GM12874 (cell line): ENCODE data around the gene SLC43A1.

Experiments
- TF ChIP-seq, protein P1 (sequence below): IDR thresholded peaks from 2 replicates; pipeline ENCODE4 v1.5.1; 2011; ENCODE audit warnings: low read depth, mild to moderate bottlenecking, control low read depth, low read length, moderate library complexity; ENCODE audit not compliant: insufficient read depth

SLC43A1 gene

DNA sequence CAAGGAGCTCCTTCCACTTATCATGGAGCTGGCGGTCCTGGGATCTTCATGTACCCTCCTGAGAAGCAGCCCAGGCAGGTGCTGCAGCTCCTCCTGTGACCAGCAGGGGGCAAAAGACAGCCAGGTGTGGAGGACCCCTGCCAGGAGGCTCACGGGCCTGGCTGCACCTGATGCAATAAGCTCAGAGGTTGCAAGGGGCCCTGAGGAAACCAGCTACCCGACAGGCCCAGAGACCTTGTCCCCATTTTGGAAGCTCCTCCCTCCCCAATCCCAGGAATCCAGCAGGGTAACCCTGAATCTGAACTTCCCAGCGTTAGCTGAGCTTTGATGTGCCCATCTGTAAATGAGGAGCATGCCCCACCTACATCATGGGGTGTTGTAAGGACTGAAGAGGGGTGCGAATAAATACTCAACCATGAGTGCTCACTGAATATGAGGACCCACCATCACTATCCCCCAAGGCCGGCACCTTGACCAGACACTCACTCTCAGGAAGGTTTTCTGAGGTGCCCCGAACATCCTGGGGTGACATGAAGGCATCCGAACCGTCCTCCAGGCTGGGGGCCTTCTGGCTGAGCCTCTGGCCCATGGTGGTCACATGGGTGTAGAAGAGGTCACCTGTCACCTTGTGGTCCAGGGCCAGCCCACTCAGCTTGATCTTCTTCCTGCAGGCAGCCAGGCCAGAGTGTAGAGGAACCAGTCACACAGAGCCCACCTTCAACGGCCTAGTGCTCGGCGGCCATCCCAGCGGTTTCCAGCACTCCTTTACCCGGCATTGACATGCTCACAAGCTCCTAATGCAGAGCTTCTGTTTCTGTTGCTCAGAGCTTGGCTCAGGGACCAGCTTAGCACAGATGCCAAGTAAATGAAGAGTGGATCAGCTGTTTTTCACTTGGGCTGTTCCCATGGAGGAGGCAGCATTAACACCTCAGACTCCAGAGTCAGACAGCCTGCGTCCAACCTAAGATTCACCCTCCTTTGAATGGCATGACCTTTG, 21.7 kb downstream of the SLC43A1 start:
- TF ChIP-seq, protein P1, sequence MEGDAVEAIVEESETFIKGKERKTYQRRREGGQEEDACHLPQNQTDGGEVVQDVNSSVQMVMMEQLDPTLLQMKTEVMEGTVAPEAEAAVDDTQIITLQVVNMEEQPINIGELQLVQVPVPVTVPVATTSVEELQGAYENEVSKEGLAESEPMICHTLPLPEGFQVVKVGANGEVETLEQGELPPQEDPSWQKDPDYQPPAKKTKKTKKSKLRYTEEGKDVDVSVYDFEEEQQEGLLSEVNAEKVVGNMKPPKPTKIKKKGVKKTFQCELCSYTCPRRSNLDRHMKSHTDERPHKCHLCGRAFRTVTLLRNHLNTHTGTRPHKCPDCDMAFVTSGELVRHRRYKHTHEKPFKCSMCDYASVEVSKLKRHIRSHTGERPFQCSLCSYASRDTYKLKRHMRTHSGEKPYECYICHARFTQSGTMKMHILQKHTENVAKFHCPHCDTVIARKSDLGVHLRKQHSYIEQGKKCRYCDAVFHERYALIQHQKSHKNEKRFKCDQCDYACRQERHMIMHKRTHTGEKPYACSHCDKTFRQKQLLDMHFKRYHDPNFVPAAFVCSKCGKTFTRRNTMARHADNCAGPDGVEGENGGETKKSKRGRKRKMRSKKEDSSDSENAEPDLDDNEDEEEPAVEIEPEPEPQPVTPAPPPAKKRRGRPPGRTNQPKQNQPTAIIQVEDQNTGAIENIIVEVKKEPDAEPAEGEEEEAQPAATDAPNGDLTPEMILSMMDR: peak; percentile 95

DNA sequence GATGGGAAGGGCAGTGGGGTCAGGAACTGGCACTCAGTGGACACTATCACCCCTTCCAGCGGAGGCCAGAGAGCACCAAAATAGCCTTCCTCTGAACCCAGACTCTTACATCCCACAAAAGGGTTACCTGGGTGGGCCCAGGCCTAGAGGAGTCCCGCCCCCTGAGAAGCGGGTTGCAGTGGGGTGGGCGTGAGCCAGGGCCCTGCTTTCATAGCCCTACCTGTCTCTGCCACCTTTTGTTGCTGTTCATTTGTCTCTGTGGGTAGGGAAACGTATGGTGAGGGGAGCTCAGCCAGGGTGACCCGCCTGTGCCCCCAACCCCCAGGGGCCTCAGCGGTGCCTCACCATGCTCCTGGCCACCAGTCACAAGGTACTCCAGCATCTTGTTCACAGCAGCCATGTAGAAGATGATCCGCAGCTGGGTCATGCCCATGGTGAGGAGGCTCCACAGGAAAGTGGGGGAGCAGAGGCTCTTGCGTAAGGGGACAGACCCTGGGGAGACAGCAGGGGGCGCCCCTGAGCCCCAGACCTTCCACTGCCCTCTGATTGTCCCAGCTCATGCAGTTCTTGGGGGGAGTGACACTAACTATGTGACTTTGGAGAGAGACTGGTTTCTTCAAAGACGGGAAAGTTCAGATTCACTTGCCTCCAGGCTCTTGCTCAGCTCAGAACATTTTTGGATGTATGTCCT, 24.0 kb downstream of the SLC43A1 start:
- TF ChIP-seq, protein P1: peak; percentile 86

DNA sequence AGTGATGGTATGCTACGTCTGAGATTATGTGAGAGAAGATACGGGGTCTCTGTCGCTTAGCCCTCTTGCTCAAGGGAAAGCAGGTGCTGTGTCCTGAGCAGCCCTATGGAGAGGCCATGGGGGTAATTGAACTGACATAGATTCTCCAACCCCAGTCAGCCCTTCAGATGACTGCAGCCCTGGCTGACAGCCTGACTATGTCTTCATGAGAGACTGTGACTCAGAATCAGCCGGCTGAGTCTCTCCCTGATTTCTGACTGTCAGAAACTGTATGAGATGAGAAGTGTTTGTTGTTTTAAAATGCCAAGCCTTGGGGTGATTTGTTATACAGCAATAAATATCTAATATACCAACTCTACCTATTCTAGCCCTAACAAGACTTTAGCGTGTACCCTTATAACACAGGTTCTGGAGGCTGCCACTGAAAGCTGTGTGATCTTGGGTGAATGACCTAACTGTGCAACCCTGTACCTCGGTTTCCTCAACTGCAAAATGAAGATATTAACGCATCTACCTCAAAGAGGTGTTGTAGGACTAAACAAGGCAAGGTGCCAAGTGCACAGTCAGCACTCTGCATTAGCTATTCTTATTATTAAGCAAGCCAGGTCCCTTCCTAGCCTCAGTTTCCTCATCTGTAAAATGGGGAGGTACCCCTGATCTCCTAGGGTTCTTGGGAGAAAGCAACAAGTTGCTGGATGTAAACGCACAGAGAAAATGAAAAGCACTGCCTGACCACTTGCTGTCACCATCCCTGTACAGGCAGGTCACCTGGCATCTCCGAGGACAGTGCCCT, 24.9 kb downstream of the SLC43A1 start:
- TF ChIP-seq, protein P1: no peak

DNA sequence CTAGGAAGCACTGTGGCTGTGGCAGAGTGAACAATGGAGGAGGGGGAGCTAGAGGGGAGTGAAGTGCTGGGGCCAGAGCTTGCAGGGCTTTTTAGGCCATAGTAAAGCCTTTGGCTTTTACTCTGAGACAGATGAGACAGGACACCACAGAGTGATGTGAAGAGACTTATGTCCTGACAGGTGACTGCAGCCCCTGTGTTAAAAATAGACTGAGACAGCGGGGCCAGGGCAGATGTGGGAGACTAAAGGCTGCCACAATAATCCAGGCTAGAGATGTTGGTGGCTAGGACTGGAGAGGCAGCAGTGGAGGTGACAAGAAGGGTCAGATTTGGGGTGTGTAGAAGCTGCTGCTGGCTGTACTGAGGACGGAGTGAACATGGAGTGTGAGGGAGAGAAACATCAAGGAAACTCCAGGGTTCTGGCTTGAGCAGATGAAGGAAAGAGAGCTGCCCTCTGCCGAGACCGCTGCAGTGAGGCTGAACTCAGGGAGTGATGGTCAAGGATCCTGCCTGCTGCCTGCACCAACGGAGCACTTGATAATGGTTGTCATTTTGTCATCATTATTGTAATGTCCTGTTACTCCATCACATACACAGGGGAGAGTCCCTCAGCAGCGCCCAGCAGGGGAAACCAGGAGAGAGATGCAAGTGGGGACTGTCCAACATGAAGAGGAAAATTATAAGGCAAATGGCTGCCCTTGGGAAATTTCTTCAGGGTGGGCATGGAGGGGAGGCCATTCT, 27.4 kb downstream of the SLC43A1 start:
- TF ChIP-seq, protein P1: no peak

DNA sequence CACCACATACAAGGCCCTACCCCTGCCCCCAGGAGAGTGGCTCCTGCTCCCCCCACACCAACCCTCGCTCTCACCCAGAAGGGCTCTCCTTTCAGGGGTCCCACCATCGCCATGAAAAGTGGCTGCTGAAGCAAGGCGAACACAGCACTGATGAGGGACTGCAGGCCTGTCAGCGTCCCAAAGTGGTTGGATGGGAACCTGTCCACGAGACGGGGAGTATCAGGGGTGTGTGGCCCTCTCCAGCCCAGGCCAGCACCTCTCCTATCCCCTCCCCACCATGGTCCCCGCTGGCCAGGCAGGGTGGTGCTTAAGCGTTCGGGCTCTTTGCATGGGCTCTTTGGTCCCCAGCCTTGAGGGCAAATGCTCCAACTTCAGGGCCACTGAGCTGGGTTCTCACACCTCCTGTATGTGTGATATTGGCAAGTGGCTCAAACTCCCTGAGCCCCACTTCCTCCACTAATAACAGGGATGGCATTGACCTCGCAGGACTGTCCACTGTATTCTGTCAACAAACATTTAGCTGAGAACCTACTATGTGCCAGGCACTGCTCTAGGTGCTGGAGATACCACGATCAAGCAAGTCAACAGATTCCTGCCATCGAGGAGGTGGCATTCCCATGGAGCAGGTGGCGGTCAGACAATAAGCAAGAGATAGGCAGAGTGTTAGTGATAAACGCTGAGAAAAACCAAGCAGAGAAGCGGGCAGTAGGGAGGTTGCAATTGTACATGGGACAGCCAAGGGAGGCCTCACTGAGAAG, 28.3 kb downstream of the SLC43A1 start:
- TF ChIP-seq, protein P1: no peak

DNA sequence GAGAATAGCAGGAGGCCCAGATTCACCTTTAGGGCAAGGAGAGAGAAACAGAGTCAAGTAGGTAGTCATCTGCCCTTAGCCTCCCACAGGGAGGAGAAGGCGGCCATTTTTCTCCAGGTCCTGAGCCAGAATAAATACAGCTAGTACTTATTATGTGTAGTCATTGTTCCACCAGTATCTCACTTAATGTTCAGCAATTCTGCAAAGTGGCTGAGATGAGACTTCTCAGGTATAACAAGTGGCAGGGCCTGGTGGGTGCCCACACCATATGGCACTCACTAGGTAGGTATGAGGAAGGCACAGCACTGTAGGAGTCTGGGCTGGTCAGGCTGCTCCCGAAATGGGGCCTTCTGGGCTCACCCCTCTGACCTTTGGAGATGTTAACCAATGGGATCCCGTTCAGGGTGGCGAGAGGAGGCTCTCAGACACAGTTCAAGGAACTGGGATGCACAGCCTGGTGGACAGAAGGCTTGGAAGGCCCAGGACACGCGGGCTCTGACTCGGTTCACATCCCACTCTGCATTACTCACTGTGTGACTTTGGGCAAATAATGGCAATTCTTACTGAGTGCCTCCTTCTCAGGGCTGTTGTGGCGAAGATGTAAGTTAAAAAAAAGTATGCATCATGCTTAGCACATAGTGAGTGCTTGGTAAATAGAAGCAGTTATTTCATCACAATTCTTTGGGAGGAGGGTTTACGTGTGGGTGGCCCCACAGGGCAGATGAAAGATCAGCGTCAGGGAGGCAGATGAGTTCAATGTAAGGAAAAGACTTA, 30.1 kb downstream of the SLC43A1 start:
- TF ChIP-seq, protein P1: no peak
